Liver (tissue), 9 donors: ENCODE data around the gene NSF. TPM values are rescaled to one million over a fixed set of nuclear protein-coding genes. Genes with fewer than 3 reads are reported as not detected.
"Not testable (repeated sequence)": the region's sequence is repeated elsewhere in the genome, so short reads cannot be mapped to it uniquely, and the experiment has no call there.

ENCODE experiments used
- DNase-seq: peaks from one replicate; pipeline ENCODE4 v3.0.0-alpha.2; 2017; ENCODE audit warnings: low spot score
- H3K27ac ChIP-seq, 2 donors: one replicate each; pipeline ENCODE4 v1.7.0; 2013; ENCODE audit warnings: inconsistent platforms in 2 of 2, low read length in 2 of 2, control low read depth in 1 of 2, low read depth in 1 of 2, mild to moderate bottlenecking in 1 of 2
- H3K27me3 ChIP-seq, 4 donors: one replicate each; pipeline versions ENCODE4 v1.6.1 to v1.7.0; 2013; ENCODE audit warnings: low read length in 3 of 4, inconsistent platforms in 1 of 4, mild to moderate bottlenecking in 1 of 4, moderate library complexity in 1 of 4; ENCODE audit not compliant: control insufficient read depth in 4 of 4, insufficient read depth in 4 of 4
- H3K36me3 ChIP-seq, 4 donors: one replicate each; pipeline versions ENCODE4 v1.6.1 to v1.7.0; 2013; ENCODE audit warnings: low read length in 3 of 4, mild to moderate bottlenecking in 3 of 4, low read depth in 1 of 4, moderate library complexity in 1 of 4; ENCODE audit not compliant: control insufficient read depth in 4 of 4, insufficient read depth in 3 of 4
- H3K4me1 ChIP-seq, 4 donors: one replicate each; pipeline versions ENCODE4 v1.6.1 to v1.7.0; 2013; ENCODE audit warnings: low read length in 3 of 4, mild to moderate bottlenecking in 3 of 4, moderate library complexity in 1 of 4; ENCODE audit not compliant: control insufficient read depth in 4 of 4, insufficient read depth in 4 of 4
- H3K4me3 ChIP-seq, 3 donors: one replicate each; pipeline versions ENCODE4 v1.6.1 to v1.7.0; 2013; ENCODE audit warnings: low read length in 3 of 3, control low read depth in 1 of 3, low read depth in 1 of 3, mild to moderate bottlenecking in 1 of 3
- H3K9ac ChIP-seq, 2 donors: one replicate each; pipeline ENCODE4 v1.7.0; 2013; ENCODE audit warnings: low read length in 2 of 2, mild to moderate bottlenecking in 2 of 2, moderate library complexity in 2 of 2, control low read depth in 1 of 2, low read depth in 1 of 2
- H3K9me3 ChIP-seq, 4 donors: one replicate each; pipeline versions ENCODE4 v1.6.1 to v1.7.0; 2013; ENCODE audit warnings: low read length in 3 of 4; ENCODE audit not compliant: control insufficient read depth in 4 of 4
- ATF3 ChIP-seq: IDR thresholded peaks from 2 replicates; pipeline ENCODE4 v1.6.1; 2016; ENCODE audit warnings: antibody characterized with exemption
- CTCF ChIP-seq: fragments of 150-350 bp; IDR thresholded peaks from 2 replicates; pipeline ENCODE4 v1.5.1; 2017; ENCODE audit warnings: improper control_type of control experiment, low read depth, low read length; ENCODE audit not compliant: missing input control
- EGR1 ChIP-seq, 2 donors: IDR thresholded peaks; 2 replicates each; pipeline ENCODE4 v1.6.1; 2016 to 2018; ENCODE audit warnings: antibody characterized with exemption in 2 of 2, low read depth in 2 of 2
- FOXA1 ChIP-seq: IDR thresholded peaks from 2 replicates; pipeline ENCODE4 v1.6.1; 2016; ENCODE audit warnings: antibody characterized with exemption
- FOXA2 ChIP-seq: IDR thresholded peaks from 2 replicates; pipeline ENCODE4 v1.6.1; 2016; ENCODE audit warnings: antibody characterized with exemption
- GABPA ChIP-seq, 2 donors: IDR thresholded peaks in 1 of 2; conservative IDR thresholded peaks in 1 of 2; 2 replicates each; pipeline ENCODE4 v1.6.1; 2016; ENCODE audit warnings: antibody characterized with exemption in 2 of 2, mild to moderate bottlenecking in 1 of 2, moderate library complexity in 1 of 2
- HNF4A ChIP-seq, 2 donors: conservative IDR thresholded peaks; 2 replicates each; pipeline ENCODE4 v1.6.1; 2016; ENCODE audit warnings: antibody characterized with exemption in 2 of 2, mild to moderate bottlenecking in 2 of 2
- HNF4G ChIP-seq: IDR thresholded peaks from 2 replicates; pipeline ENCODE4 v1.6.1; 2016; ENCODE audit warnings: antibody characterized with exemption
- JUND ChIP-seq, 2 donors: IDR thresholded peaks; 2 replicates each; pipeline ENCODE4 v1.6.1; 2016; ENCODE audit warnings: antibody characterized with exemption in 2 of 2
- MAX ChIP-seq: IDR thresholded peaks from 2 replicates; pipeline ENCODE4 v1.6.1; 2016; ENCODE audit warnings: antibody characterized with exemption
- NR2F2 ChIP-seq: IDR thresholded peaks from 2 replicates; pipeline ENCODE4 v1.6.1; 2016; ENCODE audit warnings: antibody characterized with exemption
- RAD21 ChIP-seq, 2 donors: IDR thresholded peaks; 2 replicates each; pipeline ENCODE4 v1.6.1; 2016; ENCODE audit warnings: antibody characterized with exemption in 2 of 2, mild to moderate bottlenecking in 2 of 2
- REST ChIP-seq: IDR thresholded peaks from 2 replicates; pipeline ENCODE4 v1.6.1; 2016; ENCODE audit warnings: antibody characterized with exemption, mild to moderate bottlenecking
- RXRA ChIP-seq, 2 donors: IDR thresholded peaks; 2 replicates each; pipeline ENCODE4 v1.6.1; 2017 to 2018; ENCODE audit warnings: antibody characterized with exemption in 2 of 2, mild to moderate bottlenecking in 1 of 2
- SP1 ChIP-seq: IDR thresholded peaks from 2 replicates; pipeline ENCODE4 v1.6.1; 2018; ENCODE audit warnings: antibody characterized with exemption, mild to moderate bottlenecking
- TAF1 ChIP-seq: conservative IDR thresholded peaks from 2 replicates; pipeline ENCODE4 v1.6.1; 2016; ENCODE audit warnings: antibody characterized with exemption, mild to moderate bottlenecking
- YY1 ChIP-seq: IDR thresholded peaks from 2 replicates; pipeline ENCODE4 v1.6.1; 2016; ENCODE audit warnings: antibody characterized with exemption, mild to moderate bottlenecking
- ZBTB33 ChIP-seq: IDR thresholded peaks from 2 replicates; pipeline ENCODE4 v1.6.1; 2016; ENCODE audit warnings: antibody characterized with exemption
- WGBS: extraction: QIAGEN DNeasy Blood & Tissue Kit; methylation state at CpG from one replicate; pipeline ENCODE4 v1.1.7; 2013; 5-methylcytosine and 5-hydroxymethylcytosine counted together
- polyA plus RNA-seq, 2 donors: library from polyadenylated mRNA; stranded (reverse) in 1 of 2; unstranded in 1 of 2; fragments of 200-250 nt in 1 of 2; fragments of >200 nt in 1 of 2; fragmentation: Nextera tagmentation in 1 of 2; extraction: Ambion mirVana in 1 of 2; gene quantifications; one replicate each; pipeline versions ENCODE4 v1.2.1 to v1.2.3, GENCODE V29; 2013 to 2015
- total RNA-seq, 2 donors: library from RNA; depleted of rRNA; stranded (reverse); fragments of >200 nt; gene quantifications; one replicate each; pipeline ENCODE4 v1.2.3, GENCODE V29; 2014
- donor health status: healthy.
- donor health status: healthy.
- donor health status: healthy.
- donor health status: healthy.
- donor health status: healthy.

Gene NSF
- total and polyA plus RNA-seq, 4 donors, result 7.5 to 24.0 (median 15.4) TPM

GRCh38 chr17:46756081-46756735 is 165.7 kb downstream of the NSF start (continued):
- TF ChIP-seq HNF4G (no peak), RXRA (IDR thresholded peaks at IDR 0.05) (no peak), JUND (IDR thresholded peaks at IDR 0.05) (no peak)

- no peaks in the 10 kb centered on the region for H3K9me3 ChIP-seq
- H3K36me3 ChIP-seq, result peaks cover 0 to 22% (median 14%) of the 10 kb centered on the region in 4 donors
- no peak overlapping the region for H3K9ac ChIP-seq
- peaks cover 0 to 3% (median 0%) of the 10 kb centered on the region in 4 donors for H3K4me1 ChIP-seq
- no peaks in the 10 kb centered on the region for H3K27me3 ChIP-seq
- no peak overlapping the region for H3K27ac ChIP-seq
- no peak overlapping the region for H3K4me3 ChIP-seq
- WGBS, result 95% methylated on average over 2 of the region's 2 CpGs
- TF ChIP-seq CTCF (no peak), YY1 (no peak), TAF1 (no peak), RAD21 (IDR thresholded peaks at IDR 0.05) (no peak), MAX (no peak), FOXA2 (no peak), JUND (IDR thresholded peaks at IDR 0.05) (no peak), NR2F2 (no peak), FOXA1 (no peak), EGR1 (IDR thresholded peaks at IDR 0.05; ENCODE audit: low read depth in 2 of 2) (no peak), GABPA (IDR thresholded peaks at IDR 0.05 in 1 of 2, conservative IDR thresholded peaks at IDR 0.05 in 1 of 2) (no peak), HNF4G (no peak), ATF3 (no peak), RXRA (IDR thresholded peaks at IDR 0.05) (no peak), ZBTB33 (no peak), HNF4A (conservative IDR thresholded peaks at IDR 0.05) (no peak), REST (no peak), SP1 (no peak)
- DNase-seq, result no peak
These were observed 166.4 kb downstream of the NSF start for GRCh38 chr17:46756861-46757260.

- peaks cover 0 to 18% (median 11%) of the 10 kb centered on the region in 4 donors for H3K36me3 ChIP-seq
- not testable (repeated sequence) for H3K4me1 ChIP-seq, H3K4me3 ChIP-seq, DNase-seq, H3K27me3 ChIP-seq, H3K9ac ChIP-seq, H3K9me3 ChIP-seq, H3K27ac ChIP-seq
- WGBS, result 92% methylated on average over 4 of the region's 4 CpGs
These were observed 167.1 kb downstream of the NSF start for GRCh38 chr17:46757588-46757987.
